Measurements from ENCODE around the gene CDC42BPB.
A peak's percentile ranks its signal among the peaks of the same experiment; 100 is the strongest.

Gene CDC42BPB

DNA sequence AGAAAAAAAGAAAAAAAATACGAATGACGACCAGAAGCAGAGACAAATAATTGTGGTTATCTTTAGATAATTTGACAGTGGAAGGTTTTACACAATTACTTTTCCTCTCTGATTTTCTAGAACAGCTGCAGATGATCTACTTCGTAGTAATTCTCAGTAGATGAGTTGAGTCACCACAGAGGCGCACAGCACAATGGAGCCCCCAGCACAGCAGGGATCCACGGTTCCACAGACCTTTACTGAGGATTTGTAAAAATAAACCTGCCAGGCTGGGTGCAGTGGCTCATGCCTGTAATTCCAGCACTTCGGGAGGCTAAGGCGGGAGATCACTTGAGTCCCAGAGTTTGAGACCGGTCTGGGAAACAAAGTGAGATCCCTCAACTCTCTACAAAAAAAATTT lies 105.5 kb downstream of the CDC42BPB start:
- H3K4me3 ChIP-seq (replicated peaks in 1 of 2; ENCODE audit: low read depth in 2 of 2, low read length in 2 of 2), result no peak overlapping the region
- TF ChIP-seq, protein P1, sequence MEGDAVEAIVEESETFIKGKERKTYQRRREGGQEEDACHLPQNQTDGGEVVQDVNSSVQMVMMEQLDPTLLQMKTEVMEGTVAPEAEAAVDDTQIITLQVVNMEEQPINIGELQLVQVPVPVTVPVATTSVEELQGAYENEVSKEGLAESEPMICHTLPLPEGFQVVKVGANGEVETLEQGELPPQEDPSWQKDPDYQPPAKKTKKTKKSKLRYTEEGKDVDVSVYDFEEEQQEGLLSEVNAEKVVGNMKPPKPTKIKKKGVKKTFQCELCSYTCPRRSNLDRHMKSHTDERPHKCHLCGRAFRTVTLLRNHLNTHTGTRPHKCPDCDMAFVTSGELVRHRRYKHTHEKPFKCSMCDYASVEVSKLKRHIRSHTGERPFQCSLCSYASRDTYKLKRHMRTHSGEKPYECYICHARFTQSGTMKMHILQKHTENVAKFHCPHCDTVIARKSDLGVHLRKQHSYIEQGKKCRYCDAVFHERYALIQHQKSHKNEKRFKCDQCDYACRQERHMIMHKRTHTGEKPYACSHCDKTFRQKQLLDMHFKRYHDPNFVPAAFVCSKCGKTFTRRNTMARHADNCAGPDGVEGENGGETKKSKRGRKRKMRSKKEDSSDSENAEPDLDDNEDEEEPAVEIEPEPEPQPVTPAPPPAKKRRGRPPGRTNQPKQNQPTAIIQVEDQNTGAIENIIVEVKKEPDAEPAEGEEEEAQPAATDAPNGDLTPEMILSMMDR (IDR thresholded peaks at IDR 0.05; ENCODE audit: low read depth, low read length), result no peak
- no peak for DNase-seq (ENCODE audit: low read depth in 2 of 2)

DNA sequence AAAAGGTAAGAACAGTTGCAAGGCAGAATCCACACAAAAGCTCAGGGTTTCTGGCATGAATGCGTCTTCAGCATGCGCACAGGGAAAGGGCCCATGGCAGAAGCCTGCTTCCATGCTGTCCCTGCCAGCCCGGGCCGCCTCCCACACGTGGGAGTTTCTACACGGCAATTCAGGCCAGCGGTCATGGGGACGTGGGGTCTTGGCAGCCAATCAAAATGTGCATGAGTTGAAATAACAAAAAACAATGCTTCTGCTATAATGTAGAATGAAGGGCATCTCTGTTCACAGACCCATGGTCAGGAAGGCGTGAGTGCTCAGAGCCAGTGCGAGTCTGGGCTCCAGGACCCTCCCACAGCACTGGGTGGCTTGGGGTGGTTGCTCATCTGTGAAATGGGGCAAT lies 106.3 kb downstream of the CDC42BPB start:
- TF ChIP-seq, protein P1 (IDR thresholded peaks at IDR 0.05; ENCODE audit: low read depth, low read length), result no peak
- peak in 1 of 2 donors; percentile 44 for DNase-seq (ENCODE audit: low read depth in 2 of 2)
- no peak overlapping the region for H3K4me3 ChIP-seq (replicated peaks in 1 of 2; ENCODE audit: low read depth in 2 of 2, low read length in 2 of 2)

DNA sequence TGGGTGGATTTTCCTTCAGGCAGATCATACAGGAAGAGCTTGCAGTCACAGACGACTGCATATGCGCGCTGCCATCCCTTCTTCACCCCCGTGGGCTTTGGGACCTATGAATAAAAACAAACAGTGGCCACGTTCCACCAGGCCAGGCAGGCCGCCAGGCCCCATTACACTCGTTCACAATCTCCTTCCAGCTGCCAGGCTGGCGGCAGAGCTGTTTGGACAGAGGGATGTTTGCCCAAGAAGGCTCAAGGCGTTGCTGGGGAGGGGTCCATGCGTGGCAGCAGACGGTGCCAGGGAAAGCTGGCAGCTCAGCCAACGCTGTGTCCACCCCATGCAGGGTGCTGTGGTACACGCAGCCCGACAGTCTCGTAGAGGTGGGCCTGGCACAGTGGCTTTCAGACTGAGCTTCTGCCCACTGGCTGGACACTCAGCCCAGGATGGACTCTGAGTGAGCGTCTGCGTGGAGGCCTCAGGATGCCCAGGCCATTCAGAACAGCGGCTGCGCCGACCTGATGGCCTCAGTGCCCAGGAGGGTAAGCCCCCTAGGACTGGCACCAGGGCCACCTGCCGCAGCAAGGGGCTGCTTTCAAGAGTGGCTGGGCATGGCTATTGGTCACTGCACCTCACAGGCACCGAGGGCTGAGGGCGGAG lies 107.4 kb downstream of the CDC42BPB start:
- H3K4me3 ChIP-seq (replicated peaks in 1 of 2; ENCODE audit: low read depth in 2 of 2, low read length in 2 of 2), result no peak overlapping the region
- no peak for DNase-seq (ENCODE audit: low read depth in 2 of 2)
- TF ChIP-seq, protein P1 (IDR thresholded peaks at IDR 0.05; ENCODE audit: low read depth, low read length), result no peak

DNA sequence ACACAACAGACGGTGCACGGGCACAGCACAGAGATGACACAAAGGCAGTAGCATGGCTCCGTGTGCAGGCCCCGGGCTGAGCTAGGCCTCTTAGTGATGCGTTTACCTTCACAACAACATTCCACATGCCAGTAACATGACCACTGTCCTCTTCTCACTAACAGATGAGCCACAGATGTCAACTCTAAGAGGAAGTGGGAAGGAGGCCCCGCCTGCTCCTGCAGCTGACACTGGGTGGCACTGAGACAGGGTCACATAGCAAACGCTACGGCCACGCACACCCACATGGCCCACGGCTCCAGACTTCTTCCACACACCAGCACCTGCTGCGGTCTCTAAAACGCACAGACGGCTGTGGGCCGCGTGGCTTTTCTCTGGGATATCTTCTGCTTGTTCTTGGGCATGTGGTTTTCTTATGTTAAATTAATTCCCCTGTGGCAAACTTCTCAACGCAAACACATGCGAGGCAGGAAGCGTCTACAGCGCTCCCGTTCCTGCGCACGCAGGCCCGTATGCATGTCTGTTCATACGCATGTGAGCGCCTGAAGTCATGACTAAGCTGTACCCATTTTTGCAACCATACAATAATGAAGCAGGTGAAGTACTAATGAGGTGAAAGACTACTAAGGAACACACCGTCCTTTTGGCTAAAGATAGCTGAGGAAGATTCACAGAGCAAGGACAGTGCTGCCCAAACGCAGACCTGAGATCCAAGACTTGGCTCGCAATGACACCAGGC lies 108.1 kb downstream of the CDC42BPB start:
- DNase-seq (ENCODE audit: low read depth in 2 of 2), result no peak
- TF ChIP-seq, protein P1 (IDR thresholded peaks at IDR 0.05; ENCODE audit: low read depth, low read length), result no peak
- no peak overlapping the region for H3K4me3 ChIP-seq (replicated peaks in 1 of 2; ENCODE audit: low read depth in 2 of 2, low read length in 2 of 2)

DNA sequence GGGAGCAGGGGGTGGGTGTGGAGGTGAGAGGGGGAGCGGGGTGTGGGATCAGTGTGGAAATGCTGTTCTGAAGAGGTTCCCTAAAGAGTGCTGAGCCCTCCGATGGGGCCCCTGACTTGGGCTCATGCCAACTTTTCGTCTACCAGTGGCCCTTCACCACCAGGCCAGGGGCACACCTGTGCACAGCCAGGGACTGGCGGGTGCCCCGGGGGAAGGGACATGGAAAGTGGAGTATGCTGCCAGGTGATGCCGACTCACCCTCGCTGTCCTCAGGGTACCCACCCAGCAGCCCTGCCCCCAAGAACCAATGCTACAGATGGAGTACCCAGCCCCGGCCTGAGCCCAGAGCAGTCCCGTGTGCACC lies 108.7 kb downstream of the CDC42BPB start:
- no peak for DNase-seq (ENCODE audit: low read depth in 2 of 2)
- no peak overlapping the region for H3K4me3 ChIP-seq (replicated peaks in 1 of 2; ENCODE audit: low read depth in 2 of 2, low read length in 2 of 2)
- TF ChIP-seq, protein P1 (IDR thresholded peaks at IDR 0.05; ENCODE audit: low read depth, low read length), result no peak

DNA sequence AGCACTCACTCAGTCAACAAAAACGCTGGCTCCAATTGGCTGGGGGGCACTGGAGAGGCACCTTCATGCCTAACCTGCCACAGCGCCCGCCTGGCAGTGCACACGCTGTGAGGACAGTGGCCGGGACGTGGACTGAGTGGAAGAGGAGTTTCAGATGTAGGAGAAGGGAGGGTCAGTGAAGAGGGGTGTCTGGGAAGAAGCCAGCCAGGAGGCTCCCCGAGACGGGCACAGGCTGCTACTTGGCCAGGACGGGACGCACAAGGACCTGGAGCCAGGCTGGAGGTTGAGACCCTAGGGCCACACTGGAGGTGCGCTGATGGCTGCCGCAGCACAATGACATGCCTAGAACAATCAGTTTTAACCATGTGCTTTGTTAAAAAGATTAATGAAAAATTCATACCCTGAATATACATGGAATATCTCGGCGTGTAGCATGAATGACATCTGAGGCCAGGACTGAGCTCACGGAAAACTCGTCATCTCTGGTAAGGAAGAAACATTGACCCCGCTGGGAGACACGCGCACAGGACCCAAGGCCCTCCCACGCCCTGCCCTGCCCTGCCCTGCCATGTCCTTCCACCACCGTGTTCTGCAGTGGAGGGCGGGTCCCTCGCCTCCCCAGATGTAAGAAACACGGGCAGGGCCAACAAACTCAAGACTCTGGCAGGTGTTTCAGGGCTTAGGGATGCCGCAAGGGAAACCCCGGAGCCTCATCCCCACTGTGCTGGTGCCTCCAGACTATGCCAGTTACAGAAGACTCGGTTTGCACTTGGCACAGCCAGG lies 109.8 kb downstream of the CDC42BPB start:
- no peak overlapping the region for H3K4me3 ChIP-seq (replicated peaks in 1 of 2; ENCODE audit: low read depth in 2 of 2, low read length in 2 of 2)
- TF ChIP-seq, protein P1 (IDR thresholded peaks at IDR 0.05; ENCODE audit: low read depth, low read length), result no peak
- DNase-seq (ENCODE audit: low read depth in 2 of 2), result no peak

Data from cardiac fibroblast (primary cell).